HL-60 (cell line): Measurements from ENCODE around the gene FAM107B.
A peak's percentile ranks its signal among the peaks of the same experiment; 100 is the strongest.

Source experiments
- DNase-seq, 2 experiments: peaks; one replicate each; pipeline ENCODE4 v3.0.0-alpha.2; 2010 to 2020; ENCODE audit warnings: low read depth in 1 of 2, low spot score in 1 of 2
- H3K27ac ChIP-seq: fragments of 250-450 bp; sonication (Bioruptor Pico); replicated peaks from 2 replicates; pipeline ENCODE4 v1.5.1; 2020; ENCODE audit warnings: mild to moderate bottlenecking, moderate library complexity
- H3K27me3 ChIP-seq: fragments of 250-450 bp; sonication (Bioruptor Pico); 2 replicates; pipeline ENCODE4 v1.5.1; 2021; ENCODE audit warnings: mild to moderate bottlenecking, moderate library complexity; ENCODE audit not compliant: insufficient read depth, poor library complexity, severe bottlenecking
- H3K4me3 ChIP-seq: replicated peaks from 2 replicates; pipeline ENCODE4 v1.5.1; 2011; ENCODE audit warnings: mild to moderate bottlenecking, control low read depth, low read length; ENCODE audit not compliant: insufficient read depth
- GABPA ChIP-seq: IDR thresholded peaks from 2 replicates; pipeline ENCODE4 v1.6.1; 2012; ENCODE audit warnings: low read depth
- POLR2AphosphoS5 ChIP-seq: IDR thresholded peaks from 2 replicates; pipeline ENCODE4 v1.6.1; 2012; ENCODE audit warnings: low read depth
- SPI1 ChIP-seq: IDR thresholded peaks from 2 replicates; pipeline ENCODE4 v1.6.1; 2012; ENCODE audit warnings: low read depth, mild to moderate bottlenecking, borderline replicate concordance
- TF ChIP-seq, protein P1 (sequence below): IDR thresholded peaks from 2 replicates; pipeline ENCODE4 v1.6.1; 2012; ENCODE audit warnings: low read depth; ENCODE audit not compliant: insufficient replicate concordance
- TF ChIP-seq, protein P2 (sequence below): IDR thresholded peaks from one replicate; pipeline ENCODE4 v1.5.1; 2011; ENCODE audit warnings: low read length, control low read depth, inconsistent platforms; ENCODE audit not compliant: insufficient read depth

Gene FAM107B

DNA sequence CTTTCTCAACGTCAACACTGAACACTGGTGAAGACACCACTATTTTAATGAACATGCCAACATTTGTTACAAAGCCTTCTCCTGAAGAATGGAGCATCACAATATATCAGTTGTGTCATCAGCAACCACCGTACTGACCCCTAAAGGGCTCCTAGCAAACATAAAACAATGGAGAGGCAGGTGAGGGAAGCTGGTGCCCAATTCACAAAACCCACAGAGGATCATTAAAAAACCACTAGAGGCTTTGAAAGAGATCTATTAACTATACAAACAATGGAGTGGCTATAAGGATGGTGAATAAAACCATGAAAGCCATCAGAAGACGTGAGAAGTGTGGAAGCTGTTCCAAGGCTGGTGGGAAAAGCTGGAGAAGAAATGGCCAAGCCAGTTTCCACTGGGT is 150.8 kb downstream of the FAM107B start:
- no peak overlapping the region for H3K27ac ChIP-seq
- DNase-seq: no peak
- no peak overlapping the region for H3K4me3 ChIP-seq
- H3K27me3 ChIP-seq: no peaks in the 10 kb centered on the region
- no peak for TF ChIP-seq SPI1

DNA sequence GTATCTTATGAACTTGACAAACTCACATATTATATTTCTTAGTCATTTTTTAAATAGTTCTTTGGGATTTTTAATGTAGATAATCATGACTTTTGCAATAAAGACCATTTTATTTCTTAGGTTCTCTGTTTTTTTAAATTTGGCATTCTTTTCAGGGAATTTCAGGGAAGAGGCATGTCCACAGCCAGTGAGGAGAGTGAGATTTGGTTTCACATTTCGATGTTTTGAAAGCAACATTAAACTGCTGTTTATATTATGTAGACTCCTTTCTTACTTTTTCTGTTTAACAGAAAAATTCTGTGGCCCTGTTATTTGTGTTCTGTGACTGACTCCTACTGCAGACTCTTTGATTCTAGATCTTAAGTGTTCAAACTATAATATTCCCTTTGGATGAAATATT is 153.7 kb downstream of the FAM107B start:
- Histone ChIP-seq H3K27ac (no peak overlapping the region), H3K27me3 (no peaks in the 10 kb centered on the region), H3K4me3 (no peak overlapping the region)
- no peak for DNase-seq
- TF ChIP-seq SPI1 (no peak), POLR2AphosphoS5 (no peak), GABPA (no peak)
- TF ChIP-seq, protein P1, sequence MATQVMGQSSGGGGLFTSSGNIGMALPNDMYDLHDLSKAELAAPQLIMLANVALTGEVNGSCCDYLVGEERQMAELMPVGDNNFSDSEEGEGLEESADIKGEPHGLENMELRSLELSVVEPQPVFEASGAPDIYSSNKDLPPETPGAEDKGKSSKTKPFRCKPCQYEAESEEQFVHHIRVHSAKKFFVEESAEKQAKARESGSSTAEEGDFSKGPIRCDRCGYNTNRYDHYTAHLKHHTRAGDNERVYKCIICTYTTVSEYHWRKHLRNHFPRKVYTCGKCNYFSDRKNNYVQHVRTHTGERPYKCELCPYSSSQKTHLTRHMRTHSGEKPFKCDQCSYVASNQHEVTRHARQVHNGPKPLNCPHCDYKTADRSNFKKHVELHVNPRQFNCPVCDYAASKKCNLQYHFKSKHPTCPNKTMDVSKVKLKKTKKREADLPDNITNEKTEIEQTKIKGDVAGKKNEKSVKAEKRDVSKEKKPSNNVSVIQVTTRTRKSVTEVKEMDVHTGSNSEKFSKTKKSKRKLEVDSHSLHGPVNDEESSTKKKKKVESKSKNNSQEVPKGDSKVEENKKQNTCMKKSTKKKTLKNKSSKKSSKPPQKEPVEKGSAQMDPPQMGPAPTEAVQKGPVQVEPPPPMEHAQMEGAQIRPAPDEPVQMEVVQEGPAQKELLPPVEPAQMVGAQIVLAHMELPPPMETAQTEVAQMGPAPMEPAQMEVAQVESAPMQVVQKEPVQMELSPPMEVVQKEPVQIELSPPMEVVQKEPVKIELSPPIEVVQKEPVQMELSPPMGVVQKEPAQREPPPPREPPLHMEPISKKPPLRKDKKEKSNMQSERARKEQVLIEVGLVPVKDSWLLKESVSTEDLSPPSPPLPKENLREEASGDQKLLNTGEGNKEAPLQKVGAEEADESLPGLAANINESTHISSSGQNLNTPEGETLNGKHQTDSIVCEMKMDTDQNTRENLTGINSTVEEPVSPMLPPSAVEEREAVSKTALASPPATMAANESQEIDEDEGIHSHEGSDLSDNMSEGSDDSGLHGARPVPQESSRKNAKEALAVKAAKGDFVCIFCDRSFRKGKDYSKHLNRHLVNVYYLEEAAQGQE: no peak
- TF ChIP-seq, protein P2, sequence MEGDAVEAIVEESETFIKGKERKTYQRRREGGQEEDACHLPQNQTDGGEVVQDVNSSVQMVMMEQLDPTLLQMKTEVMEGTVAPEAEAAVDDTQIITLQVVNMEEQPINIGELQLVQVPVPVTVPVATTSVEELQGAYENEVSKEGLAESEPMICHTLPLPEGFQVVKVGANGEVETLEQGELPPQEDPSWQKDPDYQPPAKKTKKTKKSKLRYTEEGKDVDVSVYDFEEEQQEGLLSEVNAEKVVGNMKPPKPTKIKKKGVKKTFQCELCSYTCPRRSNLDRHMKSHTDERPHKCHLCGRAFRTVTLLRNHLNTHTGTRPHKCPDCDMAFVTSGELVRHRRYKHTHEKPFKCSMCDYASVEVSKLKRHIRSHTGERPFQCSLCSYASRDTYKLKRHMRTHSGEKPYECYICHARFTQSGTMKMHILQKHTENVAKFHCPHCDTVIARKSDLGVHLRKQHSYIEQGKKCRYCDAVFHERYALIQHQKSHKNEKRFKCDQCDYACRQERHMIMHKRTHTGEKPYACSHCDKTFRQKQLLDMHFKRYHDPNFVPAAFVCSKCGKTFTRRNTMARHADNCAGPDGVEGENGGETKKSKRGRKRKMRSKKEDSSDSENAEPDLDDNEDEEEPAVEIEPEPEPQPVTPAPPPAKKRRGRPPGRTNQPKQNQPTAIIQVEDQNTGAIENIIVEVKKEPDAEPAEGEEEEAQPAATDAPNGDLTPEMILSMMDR: no peak

DNA sequence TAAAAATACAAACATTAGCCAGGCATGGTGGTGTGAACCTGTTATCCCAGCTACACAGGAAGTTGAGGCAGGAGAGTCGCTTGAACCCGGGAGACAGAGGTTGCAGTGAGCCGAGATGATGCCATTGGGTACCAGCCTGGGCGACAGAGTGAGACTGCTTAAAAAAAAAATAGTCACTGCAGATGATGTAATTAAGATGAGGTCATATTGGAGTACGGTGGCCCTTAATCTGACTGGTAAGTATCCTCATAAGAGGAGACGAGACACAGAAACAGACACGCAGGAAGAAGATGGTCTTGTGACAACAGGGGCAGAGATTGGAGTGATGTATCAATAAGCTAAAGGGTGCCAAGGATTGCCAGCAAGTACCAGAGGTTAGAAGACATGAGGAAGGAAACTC is 156.0 kb downstream of the FAM107B start:
- no peak for DNase-seq
- TF ChIP-seq, protein P1: no peak
- TF ChIP-seq GABPA (no peak), SPI1 (no peak), POLR2AphosphoS5 (no peak)
- TF ChIP-seq, protein P2: no peak
- Histone ChIP-seq H3K27me3 (no peaks in the 10 kb centered on the region), H3K4me3 (no peak overlapping the region), H3K27ac (peak overlapping the region; percentile 81)

DNA sequence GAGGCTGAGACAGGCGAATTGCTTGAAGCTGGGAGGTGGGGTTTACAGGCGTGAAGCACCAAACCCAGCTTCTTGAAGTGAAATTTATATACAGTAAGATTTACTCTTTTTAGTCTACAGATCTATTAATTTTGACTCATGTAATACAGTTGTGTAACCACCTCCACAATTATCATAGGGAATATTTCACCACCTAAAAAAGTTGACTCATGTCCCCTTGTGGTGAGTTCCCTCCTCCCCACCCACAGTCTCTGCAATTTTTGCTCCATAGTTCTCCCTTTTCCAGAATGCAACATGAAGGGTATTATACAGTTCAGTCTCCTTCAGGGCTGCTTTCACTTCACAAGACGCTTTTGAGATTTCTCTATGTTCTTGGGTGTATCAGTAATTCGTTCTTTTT is 156.8 kb downstream of the FAM107B start:
- Histone ChIP-seq H3K4me3 (no peak overlapping the region), H3K27ac (peak overlapping the region; percentile 81), H3K27me3 (no peaks in the 10 kb centered on the region)
- no peak for TF ChIP-seq SPI1
- TF ChIP-seq, protein P2: no peak
- no peak for TF ChIP-seq GABPA
- TF ChIP-seq POLR2AphosphoS5: no peak
- TF ChIP-seq, protein P1: no peak
- DNase-seq: peak; percentile 63 to 73
